ENCODE data around the gene EDARADD.

DNA sequence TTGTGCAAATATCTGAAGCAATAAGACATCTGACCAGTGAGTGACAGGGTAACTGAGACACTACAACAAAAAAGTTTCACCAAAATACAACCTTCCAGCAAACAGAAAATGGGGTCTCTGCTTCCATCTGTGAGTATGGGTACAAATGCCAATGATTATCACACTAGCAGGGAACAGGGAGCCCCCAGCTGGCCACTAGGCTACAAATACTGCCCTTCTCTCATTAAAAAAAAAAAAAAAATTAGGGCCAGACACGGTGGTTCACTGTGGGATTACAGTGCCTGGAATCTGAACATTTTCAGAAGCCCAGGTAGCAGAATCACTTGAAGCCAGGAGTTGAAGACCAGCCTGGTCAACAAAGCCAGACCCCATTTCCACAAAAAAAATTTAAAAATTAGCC lies 48.4 kb upstream of the EDARADD start:
- TF ChIP-seq SIN3A (conservative IDR thresholded peaks at IDR 0.05 in 1 of 2, IDR thresholded peaks at IDR 0.05 in 1 of 2; ENCODE audit: low read depth in 1 of 2, low read length in 2 of 2): no peak
- TF ChIP-seq CHD2 (IDR thresholded peaks at IDR 0.05; ENCODE audit: low read length): no peak
- TF ChIP-seq HDAC2 (IDR thresholded peaks at IDR 0.05; ENCODE audit: borderline replicate concordance in 1 of 2, low read depth in 2 of 2, low read length in 2 of 2): no peak
- TF ChIP-seq POLR2A (IDR thresholded peaks at IDR 0.05; ENCODE audit: control extremely low read depth in 1 of 2, low read depth in 2 of 2, low read length in 2 of 2): no peak
- no peak for TF ChIP-seq SP1 (IDR thresholded peaks at IDR 0.05; ENCODE audit: low read depth, low read length)
- no peak for TF ChIP-seq MAFK (IDR thresholded peaks at IDR 0.05; ENCODE audit: low read depth, low read length)
- TF ChIP-seq TCF12 (IDR thresholded peaks at IDR 0.05; ENCODE audit: low read depth, low read length): no peak
- TF ChIP-seq, protein P1, sequence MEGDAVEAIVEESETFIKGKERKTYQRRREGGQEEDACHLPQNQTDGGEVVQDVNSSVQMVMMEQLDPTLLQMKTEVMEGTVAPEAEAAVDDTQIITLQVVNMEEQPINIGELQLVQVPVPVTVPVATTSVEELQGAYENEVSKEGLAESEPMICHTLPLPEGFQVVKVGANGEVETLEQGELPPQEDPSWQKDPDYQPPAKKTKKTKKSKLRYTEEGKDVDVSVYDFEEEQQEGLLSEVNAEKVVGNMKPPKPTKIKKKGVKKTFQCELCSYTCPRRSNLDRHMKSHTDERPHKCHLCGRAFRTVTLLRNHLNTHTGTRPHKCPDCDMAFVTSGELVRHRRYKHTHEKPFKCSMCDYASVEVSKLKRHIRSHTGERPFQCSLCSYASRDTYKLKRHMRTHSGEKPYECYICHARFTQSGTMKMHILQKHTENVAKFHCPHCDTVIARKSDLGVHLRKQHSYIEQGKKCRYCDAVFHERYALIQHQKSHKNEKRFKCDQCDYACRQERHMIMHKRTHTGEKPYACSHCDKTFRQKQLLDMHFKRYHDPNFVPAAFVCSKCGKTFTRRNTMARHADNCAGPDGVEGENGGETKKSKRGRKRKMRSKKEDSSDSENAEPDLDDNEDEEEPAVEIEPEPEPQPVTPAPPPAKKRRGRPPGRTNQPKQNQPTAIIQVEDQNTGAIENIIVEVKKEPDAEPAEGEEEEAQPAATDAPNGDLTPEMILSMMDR (IDR thresholded peaks at IDR 0.05; ENCODE audit: control extremely low read depth in 1 of 3, insufficient read depth in 1 of 3, low read depth in 1 of 3, low read length in 3 of 3): peak in 2 of 3 experiments; percentile 44 to 62; a peak in 3 of 4 replicates
- TF ChIP-seq YY1 (IDR thresholded peaks at IDR 0.05; ENCODE audit: low read depth, low read length): no peak
- TF ChIP-seq EZH2 (IDR thresholded peaks at IDR 0.05; ENCODE audit: low read depth, low read length, severe bottlenecking): no peak
